ENCODE results near the gene IGFBP1. TPM values are rescaled to one million over a fixed set of nuclear protein-coding genes. Genes with fewer than 3 reads are reported as not detected.

Gene IGFBP1
- total and polyA plus RNA-seq, 2 donors (not counting 1 experiment from before 2014, with no cell fraction given), result not detected

GRCh38 chr7:45918556-45918955 is 30.3 kb downstream of the IGFBP1 start:
- Histone ChIP-seq H3K4me1 (ENCODE audit: control insufficient read depth in 2 of 2, insufficient read depth in 2 of 2, low read length in 2 of 2) (peaks cover 21 to 23% of the 10 kb centered on the region in 2 donors), H3K9ac (ENCODE audit: low read length) (no peak overlapping the region), H3K4me3 (ENCODE audit: control extremely low read depth in 1 of 5, extremely low read depth in 1 of 5, insufficient read depth in 1 of 5, low read depth in 2 of 5, low read length in 4 of 5) (no peak overlapping the region), H2AFZ (ENCODE audit: insufficient read depth, low read depth, low read length, poor library complexity, severe bottlenecking) (no peak overlapping the region), H4K20me1 (ENCODE audit: control insufficient read depth, insufficient read depth, low read length, poor library complexity, severe bottlenecking) (no peaks in the 10 kb centered on the region), H3K4me2 (replicated peaks; ENCODE audit: low read depth, low read length, poor library complexity, severe bottlenecking) (no peak overlapping the region), H3K27me3 (replicated peaks in 1 of 4; ENCODE audit: control extremely low read depth in 1 of 4, control insufficient read depth in 3 of 4, insufficient read depth in 4 of 4, low read length in 3 of 4) (peaks cover 0 to 59% (median 42%) of the 10 kb centered on the region in 4 experiments), H3K27ac (ENCODE audit: low read length in 2 of 2) (no peak overlapping the region), H3K79me2 (ENCODE audit: control insufficient read depth, insufficient read depth, low read length) (no peaks in the 10 kb centered on the region), H3K9me3 (ENCODE audit: control extremely low read depth in 1 of 3, control insufficient read depth in 2 of 3, insufficient read depth in 1 of 3, low read length in 2 of 3) (no peaks in the 10 kb centered on the region), H3K36me3 (replicated peaks in 1 of 2; ENCODE audit: control extremely low read depth in 1 of 2, control insufficient read depth in 1 of 2, extremely low read depth in 1 of 2, insufficient read depth in 2 of 2, low read length in 1 of 2) (no peaks in the 10 kb centered on the region)
- Mint-ChIP-seq H3K27me3 (peaks cover 62% of the 10 kb centered on the region), H3K4me3 (no peak overlapping the region), H3K9me3 (ENCODE audit: insufficient read depth) (no peaks in the 10 kb centered on the region), H3K4me1 (peaks cover 24% of the 10 kb centered on the region), H3K27ac (no peak overlapping the region)
- WGBS (ENCODE audit: insufficient coverage), result 100% methylated on average over 1 of the region's 2 CpGs
- DNase-seq (no peak), ATAC-seq (ENCODE audit: low read depth) (no peak)
- ChIA-PET POLR2A (no interaction called here), CTCF (interaction anchor here (0.8 to 4.2 kb wide), 4 partner anchors 16 to 1336 kb away, joined by 3 to 46 read pairs (median 10); no protein-coding TSS in a partner anchor)
- intact Hi-C loops (cut with micrococcal nuclease), result no loop called here
- TF ChIP-seq EZH2 (IDR thresholded peaks at IDR 0.05; ENCODE audit: borderline replicate concordance, insufficient read depth, low read depth, low read length, poor library complexity, severe bottlenecking) (no peak), CTCF (IDR thresholded peaks at IDR 0.05) (no peak)

GRCh38 chr7:45919231-45919784 is 31.0 kb downstream of the IGFBP1 start:
- no peak overlapping the region for H3K4me3 Mint-ChIP-seq
- POLR2A ChIA-PET, result no interaction called here
- Histone ChIP-seq H3K79me2 (ENCODE audit: control insufficient read depth, insufficient read depth, low read length) (no peaks in the 10 kb centered on the region), H4K20me1 (ENCODE audit: control insufficient read depth, insufficient read depth, low read length, poor library complexity, severe bottlenecking) (no peaks in the 10 kb centered on the region), H3K4me1 (ENCODE audit: control insufficient read depth in 2 of 2, insufficient read depth in 2 of 2, low read length in 2 of 2) (peaks cover 21 to 23% of the 10 kb centered on the region in 2 donors), H3K9ac (ENCODE audit: low read length) (no peak overlapping the region), H3K27me3 (replicated peaks in 1 of 4; ENCODE audit: control extremely low read depth in 1 of 4, control insufficient read depth in 3 of 4, insufficient read depth in 4 of 4, low read length in 3 of 4) (peaks cover 0 to 63% (median 45%) of the 10 kb centered on the region in 4 experiments), H3K4me2 (replicated peaks; ENCODE audit: low read depth, low read length, poor library complexity, severe bottlenecking) (no peak overlapping the region), H3K27ac (ENCODE audit: low read length in 2 of 2) (no peak overlapping the region), H3K36me3 (replicated peaks in 1 of 2; ENCODE audit: control extremely low read depth in 1 of 2, control insufficient read depth in 1 of 2, extremely low read depth in 1 of 2, insufficient read depth in 2 of 2, low read length in 1 of 2) (no peaks in the 10 kb centered on the region), H3K9me3 (ENCODE audit: control extremely low read depth in 1 of 3, control insufficient read depth in 2 of 3, insufficient read depth in 1 of 3, low read length in 2 of 3) (no peaks in the 10 kb centered on the region), H3K4me3 (ENCODE audit: control extremely low read depth in 1 of 5, extremely low read depth in 1 of 5, insufficient read depth in 1 of 5, low read depth in 2 of 5, low read length in 4 of 5) (no peak overlapping the region), H2AFZ (ENCODE audit: insufficient read depth, low read depth, low read length, poor library complexity, severe bottlenecking) (no peak overlapping the region)
- no peak overlapping the region for H3K27ac Mint-ChIP-seq
- DNase-seq (no peak), ATAC-seq (ENCODE audit: low read depth) (no peak)
- 68% methylated on average over 5 of the region's 9 CpGs for WGBS (ENCODE audit: insufficient coverage)
- peaks cover 68% of the 10 kb centered on the region for H3K27me3 Mint-ChIP-seq
- H3K9me3 Mint-ChIP-seq (ENCODE audit: insufficient read depth), result no peaks in the 10 kb centered on the region
- CTCF ChIA-PET, result interaction anchor here (4.2 kb wide), 1 partner anchor 1260 kb away, joined by 46 read pairs; no protein-coding TSS in a partner anchor
- H3K4me1 Mint-ChIP-seq, result peaks cover 24% of the 10 kb centered on the region
- intact Hi-C loops (cut with micrococcal nuclease), result no loop called here
- no peak for TF ChIP-seq EZH2 (IDR thresholded peaks at IDR 0.05; ENCODE audit: borderline replicate concordance, insufficient read depth, low read depth, low read length, poor library complexity, severe bottlenecking)
- no peak for TF ChIP-seq CTCF (IDR thresholded peaks at IDR 0.05)

Data from B cell (primary cell).